Activated naive CD4-positive, alpha-beta T cell treated with anti-CD3 and anti-CD28 coated beads, Interleukin-2, amount 50 U/mL, for 72 hours (primary cell): ENCODE data around the gene C19orf53. TPM values are rescaled to one million over a fixed set of nuclear protein-coding genes. Genes with fewer than 3 reads are reported as not detected.
"Not testable (repeated sequence)": the region's sequence is repeated elsewhere in the genome, so short reads cannot be mapped to it uniquely, and the experiment has no call there.

ENCODE experiments used
- ATAC-seq, 2 donors: fragments of 150-1000 bp; cut with Tn5 transposase; 2 replicates each; pipeline ENCODE4 v1.10.0; 2021; ENCODE audit warnings: mild to moderate bottlenecking in 2 of 2, moderate library complexity in 2 of 2
- DNase-seq, 2 donors: peaks; one replicate each; pipeline ENCODE4 v3.0.0; 2021 to 2022; ENCODE audit warnings: low spot score in 2 of 2
- H3K27ac Mint-ChIP-seq, 2 donors: one replicate each; pipeline ENCODE4 v1.8.0; 2022; ENCODE audit warnings: mild to moderate bottlenecking in 2 of 2, mixed read lengths in 2 of 2
- H3K36me3 Mint-ChIP-seq, 2 donors: one replicate each; pipeline ENCODE4 v1.8.0; 2022; ENCODE audit warnings: mixed read lengths in 2 of 2
- H3K9me3 Mint-ChIP-seq, 2 donors: one replicate each; pipeline ENCODE4 v1.8.0; 2022; ENCODE audit warnings: mixed read lengths in 2 of 2
- total RNA-seq, 2 donors: library from RNA; stranded (reverse); gene quantifications; one replicate each; pipeline ENCODE4 v1.2.3, GENCODE V29; 2022

The C19orf53 gene
- total RNA-seq, 2 donors from 2014 or later: 92.3 to 134 TPM

DNA sequence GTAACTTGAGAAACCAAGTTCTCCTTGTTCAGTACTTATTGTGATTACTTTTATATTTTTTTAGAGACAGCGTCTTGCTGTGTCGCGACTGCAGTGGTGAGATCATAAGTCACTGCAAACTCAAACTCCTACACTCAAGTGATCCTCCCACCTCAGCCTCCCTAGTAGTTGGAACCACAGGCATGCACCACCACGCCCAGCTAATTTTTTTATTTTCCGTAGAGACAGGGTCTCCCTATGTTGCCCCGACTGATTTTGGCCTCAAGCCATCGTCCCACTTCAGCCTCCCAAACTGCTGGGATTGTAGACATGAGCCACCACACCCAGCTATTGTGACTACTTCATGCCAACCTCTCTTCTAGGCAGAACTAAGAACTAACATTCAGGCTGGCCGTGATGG lies 8.3 kb downstream of the C19orf53 start:
- no peaks in the 10 kb centered on the region for H3K9me3 Mint-ChIP-seq
- ATAC-seq: no peak
- peak overlapping the region in 1 of 2 donors; percentile 65 for H3K27ac Mint-ChIP-seq
- DNase-seq: no peak
- H3K36me3 Mint-ChIP-seq: peaks cover 2 to 6% of the 10 kb centered on the region in 2 donors

GRCh38 chr19:13783565-13784500 lies 9.6 kb downstream of the C19orf53 start:
- H3K27ac Mint-ChIP-seq: peak overlapping the region in 1 of 2 donors; percentile 88
- no peaks in the 10 kb centered on the region for H3K9me3 Mint-ChIP-seq
- no peak for ATAC-seq
- no peak for DNase-seq
- H3K36me3 Mint-ChIP-seq: peaks cover 5 to 6% of the 10 kb centered on the region in 2 donors

DNA sequence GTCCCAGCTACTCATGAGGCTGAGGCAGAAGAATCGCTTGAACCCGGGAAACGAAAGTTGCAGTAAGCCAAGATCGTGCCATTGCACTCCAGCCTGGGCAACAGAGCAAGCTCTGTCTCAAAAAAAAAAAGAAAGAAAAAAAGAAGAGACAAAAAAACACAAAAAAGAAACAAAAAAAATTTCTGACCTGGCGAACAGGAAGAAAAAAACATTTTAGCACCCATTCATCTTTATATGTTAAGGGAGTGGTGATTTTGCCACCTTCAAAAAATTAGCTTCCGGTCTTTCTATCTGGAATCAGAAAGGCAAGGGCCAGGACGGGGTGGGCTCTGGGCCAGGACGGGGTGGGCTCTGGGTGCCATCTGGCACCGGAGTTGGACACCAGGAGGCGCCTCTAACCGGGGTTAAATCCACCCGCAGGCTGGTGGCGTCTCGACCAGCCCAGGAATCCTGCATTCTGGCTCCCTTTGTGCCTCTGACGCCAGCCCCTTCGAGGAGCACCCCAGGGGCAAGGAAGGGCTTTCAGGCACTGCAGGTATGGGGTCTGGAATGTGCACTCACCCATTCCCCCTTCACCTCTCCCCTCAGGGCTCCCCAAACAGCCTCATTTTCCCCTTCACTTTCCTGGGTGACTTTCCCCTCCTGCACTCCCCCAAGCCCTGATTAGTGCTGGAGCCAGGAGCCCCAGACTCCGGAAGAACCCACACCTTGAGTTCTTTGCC lies 10.6 kb downstream of the C19orf53 start:
- no peaks in the 10 kb centered on the region for H3K9me3 Mint-ChIP-seq
- peaks cover 0 to 5% of the 10 kb centered on the region in 2 donors for H3K36me3 Mint-ChIP-seq
- ATAC-seq (peak; percentile 86 to 91), DNase-seq (peak; percentile 73 to 78)
- peak overlapping the region; percentile 50 to 88 for H3K27ac Mint-ChIP-seq

DNA sequence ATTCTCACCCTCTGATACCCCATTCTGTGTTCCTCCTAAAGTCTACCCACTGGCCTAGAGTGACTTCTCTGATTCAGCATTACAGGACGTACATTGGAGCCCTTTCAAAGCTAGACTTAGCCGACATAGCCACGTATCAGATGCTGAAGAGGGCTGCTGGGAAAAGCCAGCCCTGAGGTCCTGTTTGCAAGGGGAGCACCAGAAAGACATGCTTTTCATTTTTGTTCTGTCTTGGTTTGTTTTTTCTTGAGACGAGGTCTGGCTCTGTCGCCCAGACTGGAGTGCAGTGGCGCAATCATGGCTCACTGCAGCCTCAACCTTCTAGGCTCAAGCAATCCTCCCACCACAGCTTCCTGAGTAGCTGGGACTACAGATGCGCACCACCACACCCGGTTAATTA lies 14.7 kb downstream of the C19orf53 start:
- peak in 1 of 2 donors; percentile 21 for ATAC-seq
- Mint-ChIP-seq H3K36me3 (peaks cover 0 to 5% of the 10 kb centered on the region in 2 donors), H3K27ac (no peak overlapping the region), H3K9me3 (no peaks in the 10 kb centered on the region)
- DNase-seq: no peak

DNA sequence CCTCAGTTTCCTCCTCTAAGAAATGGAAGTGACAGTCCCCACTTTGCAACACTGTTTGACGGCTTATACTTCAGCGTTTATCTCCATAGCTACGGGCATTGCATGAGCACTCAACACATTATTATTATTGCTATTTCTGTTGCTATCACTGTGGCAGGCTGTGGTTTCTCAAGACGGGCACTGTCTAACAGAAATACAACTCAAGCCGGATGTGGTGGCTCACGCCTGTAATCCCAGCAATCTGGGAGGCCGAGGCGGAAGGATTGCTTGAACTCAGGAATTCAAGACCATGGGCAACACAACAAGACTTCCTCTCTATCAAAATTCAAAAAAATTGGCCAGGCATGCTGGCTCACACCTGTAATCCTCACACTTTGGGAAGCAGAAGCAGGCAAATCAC lies 16.1 kb downstream of the C19orf53 start:
- Mint-ChIP-seq H3K27ac (no peak overlapping the region), H3K36me3 (peaks cover 0 to 5% of the 10 kb centered on the region in 2 donors), H3K9me3 (no peaks in the 10 kb centered on the region)
- ATAC-seq: no peak
- DNase-seq: no peak

DNA sequence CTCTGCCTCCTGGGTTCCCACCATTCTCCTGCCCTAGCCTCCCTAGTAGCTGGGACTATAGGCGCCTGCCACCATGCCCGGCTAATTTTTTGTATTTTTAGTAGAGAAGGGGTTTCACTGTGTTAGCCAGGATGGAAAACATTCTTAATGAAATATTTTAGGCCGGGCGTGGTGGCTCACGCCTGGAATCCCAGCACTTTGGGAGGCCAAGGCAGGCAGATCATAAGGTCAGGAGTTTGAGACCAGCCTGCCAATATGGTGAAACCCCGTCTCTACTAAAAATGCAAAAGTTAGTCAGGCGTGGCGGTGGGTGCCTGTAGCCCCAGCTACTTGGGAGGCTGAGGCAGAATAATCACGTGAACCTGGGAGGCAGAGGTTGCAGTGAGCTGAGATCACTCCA lies 19.1 kb downstream of the C19orf53 start:
- not testable (repeated sequence) for DNase-seq, H3K27ac Mint-ChIP-seq, H3K36me3 Mint-ChIP-seq, H3K9me3 Mint-ChIP-seq, ATAC-seq

DNA sequence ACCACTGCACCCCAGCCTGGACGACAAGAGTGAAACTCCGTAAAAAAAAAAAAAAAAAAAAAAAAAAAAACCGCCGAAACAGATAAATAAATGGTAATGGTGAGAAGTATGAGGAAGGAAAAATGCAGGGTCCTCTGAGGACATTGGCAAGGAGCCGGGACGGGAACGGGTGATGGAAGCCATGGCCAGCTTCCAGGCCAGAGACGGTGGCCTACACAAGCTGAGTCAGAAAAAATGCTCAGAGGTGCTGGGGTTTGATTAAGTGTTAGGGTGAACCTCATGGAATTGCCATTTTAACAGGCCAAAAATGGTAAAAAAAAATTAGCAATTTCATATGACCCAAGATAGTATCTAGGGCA lies 20.1 kb downstream of the C19orf53 start:
- Mint-ChIP-seq H3K27ac (peak overlapping the region; percentile 93 to 97), H3K9me3 (no peaks in the 10 kb centered on the region)
- no peak for ATAC-seq

GRCh38 chr19:13794757-13795589 lies 20.7 kb downstream of the C19orf53 start, which contains the start of gene ZSWIM4:
ZSWIM4 (plus strand) TSS chr19:13795443; CDS start chr19:13795649, 206 bp downstream.
- peak; percentile 93 to 98 for DNase-seq
- H3K27ac Mint-ChIP-seq: peak within 1 kb of the TSS; percentile 93 to 97
- ATAC-seq: peak; percentile 99
- H3K9me3 Mint-ChIP-seq: no peaks in the 10 kb centered on the region
- H3K36me3 Mint-ChIP-seq: no peaks in the 10 kb centered on the region

More for the DNA sequence above, 20.1 kb downstream of the C19orf53 start:
- H3K36me3 Mint-ChIP-seq: no peaks in the 10 kb centered on the region
- DNase-seq: no peak

DNA sequence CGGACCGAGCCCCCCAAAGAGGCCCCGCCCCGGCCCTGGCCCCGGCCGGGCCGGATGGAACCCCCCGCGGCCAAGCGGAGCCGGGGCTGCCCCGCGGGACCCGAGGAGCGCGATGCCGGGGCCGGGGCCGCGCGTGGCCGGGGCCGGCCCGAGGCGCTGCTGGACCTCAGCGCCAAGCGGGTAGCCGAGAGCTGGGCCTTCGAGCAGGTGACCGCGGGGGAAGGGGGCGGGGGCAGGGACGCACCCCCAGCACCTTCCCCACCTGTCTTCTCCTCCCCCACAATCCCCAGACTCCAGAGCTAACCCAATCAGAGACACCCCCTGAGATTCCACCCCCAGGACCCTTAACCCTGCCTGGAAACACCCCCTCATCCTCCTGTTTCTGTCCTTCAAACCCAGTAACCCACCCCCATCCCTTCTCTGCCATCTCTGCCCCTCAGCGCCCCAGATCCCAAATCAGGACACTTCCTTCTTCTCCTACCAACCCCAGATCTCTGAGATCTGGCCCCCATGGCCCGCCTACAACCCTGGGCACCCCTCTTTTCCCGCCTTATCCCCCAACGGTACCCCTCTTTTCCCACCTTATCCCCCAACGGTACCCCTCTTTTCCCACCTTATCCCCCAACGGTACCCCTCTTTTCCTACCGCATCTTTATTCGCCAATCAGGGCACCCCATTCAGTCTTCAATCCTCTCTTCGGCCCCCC lies 21.5 kb downstream of the C19orf53 start:
- no peaks in the 10 kb centered on the region for H3K36me3 Mint-ChIP-seq
- peak overlapping the region; percentile 10 to 93 for H3K27ac Mint-ChIP-seq

DNA sequence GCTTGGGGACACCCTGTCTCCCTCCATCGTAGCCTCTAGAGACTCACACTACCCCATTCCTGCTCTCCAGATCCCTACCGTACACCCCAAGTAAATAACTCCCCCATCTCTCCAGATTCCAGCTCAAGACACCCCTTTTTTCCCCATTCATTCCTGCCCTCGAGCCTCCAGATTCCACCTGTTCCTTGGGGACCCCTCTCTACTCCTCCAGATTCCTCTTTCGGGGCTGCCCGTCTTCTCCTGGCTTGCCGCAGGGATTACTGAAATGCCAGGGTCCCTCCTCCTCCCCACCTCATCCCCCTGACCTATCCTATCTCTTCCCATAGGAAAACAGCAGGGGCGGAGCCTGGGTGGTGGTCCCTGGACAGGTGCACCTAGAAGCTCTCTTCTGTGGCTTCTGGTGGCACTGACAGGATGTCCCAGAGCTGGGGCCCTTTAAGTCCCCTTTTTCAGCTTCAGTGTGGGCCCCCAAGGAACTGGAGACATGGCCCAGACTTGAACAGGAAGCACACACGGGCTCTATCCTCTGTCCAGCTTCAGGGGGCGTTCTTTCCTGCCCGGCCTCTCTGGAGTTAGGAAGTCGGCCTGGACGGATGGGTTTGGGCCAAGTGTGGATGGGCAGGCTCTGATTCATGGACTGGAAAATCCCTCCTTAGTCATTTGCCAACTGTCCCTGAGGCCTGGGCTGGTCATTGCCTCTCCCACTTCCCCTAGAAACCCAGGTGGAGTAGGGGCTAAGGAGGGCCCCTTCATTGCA lies 22.2 kb downstream of the C19orf53 start:
- ATAC-seq: no peak
- Mint-ChIP-seq H3K36me3 (no peaks in the 10 kb centered on the region), H3K9me3 (no peaks in the 10 kb centered on the region), H3K27ac (peak overlapping the region; percentile 37 to 93)
- DNase-seq: no peak

More for the DNA sequence above, 21.5 kb downstream of the C19orf53 start:
- ATAC-seq: peak; percentile 24 to 30
- no peak for DNase-seq
- no peaks in the 10 kb centered on the region for H3K9me3 Mint-ChIP-seq

DNA sequence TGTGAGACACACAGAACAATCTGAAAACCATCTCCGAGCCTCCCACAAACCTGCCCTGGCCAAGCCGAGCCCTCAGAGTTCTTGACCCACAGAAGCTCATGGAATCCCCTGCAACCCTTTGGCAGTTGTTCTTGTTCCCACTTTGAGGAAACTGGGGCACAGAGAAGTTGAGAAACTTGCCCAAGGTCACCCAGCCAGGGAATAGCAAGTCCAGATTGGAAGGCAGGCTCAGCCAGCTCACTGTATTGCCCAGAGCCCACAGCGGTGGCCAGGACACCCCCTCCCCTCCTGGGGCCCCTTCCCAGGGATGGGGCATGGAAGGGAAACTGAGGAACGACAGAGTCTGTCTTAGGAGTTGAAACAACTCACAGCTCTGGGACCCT lies 22.8 kb downstream of the C19orf53 start:
- H3K27ac Mint-ChIP-seq: no peak overlapping the region

DNA sequence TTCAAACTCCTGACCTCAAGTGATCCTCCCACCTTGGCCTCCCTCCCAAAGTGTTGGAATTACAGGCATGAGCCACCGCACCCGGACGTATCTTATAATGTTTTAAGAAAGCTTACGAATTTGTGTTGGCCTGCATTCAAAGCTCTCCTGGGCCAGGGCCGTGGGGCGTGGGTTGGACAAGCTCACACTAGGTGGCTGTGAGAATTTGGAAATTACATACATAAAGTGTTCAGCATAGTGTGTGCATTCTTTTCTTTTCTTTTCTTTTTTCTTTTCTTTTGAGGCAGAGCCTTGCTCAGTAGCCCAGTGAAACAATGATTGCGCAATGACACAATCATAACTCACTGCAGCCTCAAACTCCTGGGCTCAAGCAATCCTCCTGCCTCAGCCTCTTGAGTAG lies 23.6 kb downstream of the C19orf53 start:
- ATAC-seq (no peak), DNase-seq (no peak)
- H3K36me3 Mint-ChIP-seq: no peaks in the 10 kb centered on the region
- H3K27ac Mint-ChIP-seq: no peak overlapping the region
- no peaks in the 10 kb centered on the region for H3K9me3 Mint-ChIP-seq

More for the DNA sequence above, 22.8 kb downstream of the C19orf53 start:
- no peaks in the 10 kb centered on the region for H3K36me3 Mint-ChIP-seq
- ATAC-seq (no peak), DNase-seq (no peak)
- no peaks in the 10 kb centered on the region for H3K9me3 Mint-ChIP-seq

GRCh38 chr19:13799669-13800068 lies 25.4 kb downstream of the C19orf53 start:
- no peak for DNase-seq
- no peaks in the 10 kb centered on the region for H3K36me3 Mint-ChIP-seq
- H3K9me3 Mint-ChIP-seq: no peaks in the 10 kb centered on the region
- ATAC-seq: no peak
- H3K27ac Mint-ChIP-seq: no peak overlapping the region

DNA sequence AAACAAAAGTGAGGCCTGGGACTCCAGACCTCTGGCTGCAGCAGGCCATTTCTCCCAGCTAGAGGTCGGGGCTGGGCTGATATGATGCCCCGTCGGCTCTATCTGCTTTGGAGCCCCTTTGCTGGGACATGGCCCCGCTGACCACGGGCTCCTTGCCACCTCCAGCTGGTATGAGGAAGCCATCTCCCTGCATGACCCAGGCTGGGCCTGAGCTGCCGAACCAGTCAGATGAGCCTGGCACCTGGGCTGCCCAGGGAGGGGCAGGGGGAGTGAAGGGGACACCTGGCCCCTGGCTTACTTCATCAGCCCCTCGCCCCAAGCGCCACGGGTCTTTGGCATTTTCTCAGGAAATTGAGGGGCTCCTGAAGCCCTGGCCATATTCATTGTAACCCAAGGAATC lies 28.8 kb downstream of the C19orf53 start:
- DNase-seq (no peak), ATAC-seq (no peak)
- Mint-ChIP-seq H3K36me3 (no peaks in the 10 kb centered on the region), H3K27ac (no peak overlapping the region), H3K9me3 (no peaks in the 10 kb centered on the region)
